GM13977 (cell line): ENCODE results near the gene MED1.

Experiments
- DNase-seq: peaks from one replicate; pipeline ENCODE4 v3.0.0; 2012; ENCODE audit warnings: low spot score
- in situ Hi-C: fragments of 300-500 bp; cut with MboI; formaldehyde crosslinking; loops from one replicate; pipeline ENCODE4 v1.12.0; 2022; ENCODE audit warnings: low sequenced_read_pairs, low pct_unique_long_range_greater_than_20kb, mixed read lengths, inconsistent platforms; ENCODE audit not compliant: unreplicated experiment
- TF ChIP-seq, protein P1 (sequence below): IDR thresholded peaks from 2 replicates; pipeline ENCODE4 v1.5.1; 2012; ENCODE audit warnings: mild to moderate bottlenecking, control low read depth; ENCODE audit not compliant: insufficient read depth; ENCODE audit errors: extremely low read depth, missing control alignments

The MED1 gene

DNA sequence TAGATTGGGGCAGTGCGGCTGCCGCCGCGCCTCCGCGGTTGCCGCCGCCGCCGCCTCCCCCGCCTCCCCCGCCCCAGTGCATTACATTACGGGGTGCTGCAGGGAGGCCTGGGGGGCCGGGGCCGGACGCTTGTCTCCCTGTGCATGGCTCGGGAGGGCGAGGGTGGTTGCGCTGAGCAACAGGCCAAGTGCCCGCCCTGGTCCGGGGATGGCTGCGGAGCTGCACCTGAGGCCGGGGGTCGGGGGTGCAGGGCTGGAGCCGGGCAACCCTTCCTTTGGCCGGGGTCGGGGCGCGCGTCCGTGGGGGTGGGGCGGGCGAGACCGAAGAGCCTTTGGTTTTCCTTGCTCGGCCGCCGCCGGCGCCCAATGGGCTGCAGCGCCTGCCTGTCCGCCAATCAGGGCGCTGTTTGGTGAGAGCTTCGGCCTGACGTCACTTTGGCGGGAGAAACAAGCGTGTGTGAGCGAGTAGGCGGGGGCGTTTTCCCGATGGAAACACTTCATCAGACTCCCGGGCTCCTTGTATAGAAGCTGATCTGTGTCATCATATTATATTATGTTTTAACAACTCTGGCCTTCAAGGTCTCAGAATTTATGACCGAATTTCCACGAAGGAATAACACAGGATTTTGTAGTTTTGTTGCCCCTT, 48.7 kb downstream of the MED1 start:
- in situ Hi-C loops = no loop called here
- TF ChIP-seq, protein P1, sequence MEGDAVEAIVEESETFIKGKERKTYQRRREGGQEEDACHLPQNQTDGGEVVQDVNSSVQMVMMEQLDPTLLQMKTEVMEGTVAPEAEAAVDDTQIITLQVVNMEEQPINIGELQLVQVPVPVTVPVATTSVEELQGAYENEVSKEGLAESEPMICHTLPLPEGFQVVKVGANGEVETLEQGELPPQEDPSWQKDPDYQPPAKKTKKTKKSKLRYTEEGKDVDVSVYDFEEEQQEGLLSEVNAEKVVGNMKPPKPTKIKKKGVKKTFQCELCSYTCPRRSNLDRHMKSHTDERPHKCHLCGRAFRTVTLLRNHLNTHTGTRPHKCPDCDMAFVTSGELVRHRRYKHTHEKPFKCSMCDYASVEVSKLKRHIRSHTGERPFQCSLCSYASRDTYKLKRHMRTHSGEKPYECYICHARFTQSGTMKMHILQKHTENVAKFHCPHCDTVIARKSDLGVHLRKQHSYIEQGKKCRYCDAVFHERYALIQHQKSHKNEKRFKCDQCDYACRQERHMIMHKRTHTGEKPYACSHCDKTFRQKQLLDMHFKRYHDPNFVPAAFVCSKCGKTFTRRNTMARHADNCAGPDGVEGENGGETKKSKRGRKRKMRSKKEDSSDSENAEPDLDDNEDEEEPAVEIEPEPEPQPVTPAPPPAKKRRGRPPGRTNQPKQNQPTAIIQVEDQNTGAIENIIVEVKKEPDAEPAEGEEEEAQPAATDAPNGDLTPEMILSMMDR = no peak
- peak; percentile 93 for DNase-seq

DNA sequence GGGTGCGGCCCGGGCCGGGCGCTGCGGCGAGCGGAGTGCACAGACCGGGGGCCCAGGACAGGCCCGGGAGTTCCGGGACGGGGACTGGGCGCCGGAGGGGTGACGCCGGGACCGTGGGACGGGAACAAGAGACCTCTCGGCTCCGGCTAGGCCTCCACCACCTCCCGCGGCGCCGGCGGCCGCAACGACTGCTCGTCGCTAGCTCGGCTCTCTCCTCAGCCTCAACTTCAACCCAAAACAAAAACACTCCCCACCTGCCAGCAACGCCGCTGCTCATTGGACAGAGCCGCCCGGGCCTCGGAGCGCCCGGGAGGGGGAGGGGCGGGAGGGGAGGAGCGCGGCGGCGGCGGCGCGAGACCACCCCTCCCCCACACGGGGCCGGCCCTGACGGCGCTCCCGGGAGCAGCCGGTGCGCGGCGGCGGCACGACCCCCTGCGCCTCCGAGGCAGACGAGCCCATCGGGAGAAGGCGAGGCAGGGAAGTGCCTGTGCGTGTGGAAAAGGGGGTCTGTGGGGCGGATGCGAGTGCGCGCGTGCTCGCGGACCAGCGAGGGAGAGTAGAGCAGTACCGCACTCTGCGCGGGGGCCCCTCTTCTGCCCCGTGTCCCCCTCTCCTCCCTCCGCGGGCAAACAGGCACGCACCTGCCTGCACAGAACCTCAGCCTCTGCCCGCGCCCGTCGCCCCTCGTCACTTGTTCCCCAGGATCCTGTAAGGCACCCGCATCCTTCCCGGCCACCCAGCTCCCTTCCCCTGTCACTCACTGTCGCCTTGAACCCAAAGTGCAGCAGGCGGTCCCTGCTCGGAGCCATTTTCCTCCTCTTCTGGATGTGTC, 49.4 kb downstream of the MED1 start, which contains the start of gene FBXL20:
FBXL20 (minus strand) TSS at position 215 of the 832 bp plus-strand sequence. CDS start 224 bp downstream, outside the sequence.
- in situ Hi-C loops = no loop called here

DNA sequence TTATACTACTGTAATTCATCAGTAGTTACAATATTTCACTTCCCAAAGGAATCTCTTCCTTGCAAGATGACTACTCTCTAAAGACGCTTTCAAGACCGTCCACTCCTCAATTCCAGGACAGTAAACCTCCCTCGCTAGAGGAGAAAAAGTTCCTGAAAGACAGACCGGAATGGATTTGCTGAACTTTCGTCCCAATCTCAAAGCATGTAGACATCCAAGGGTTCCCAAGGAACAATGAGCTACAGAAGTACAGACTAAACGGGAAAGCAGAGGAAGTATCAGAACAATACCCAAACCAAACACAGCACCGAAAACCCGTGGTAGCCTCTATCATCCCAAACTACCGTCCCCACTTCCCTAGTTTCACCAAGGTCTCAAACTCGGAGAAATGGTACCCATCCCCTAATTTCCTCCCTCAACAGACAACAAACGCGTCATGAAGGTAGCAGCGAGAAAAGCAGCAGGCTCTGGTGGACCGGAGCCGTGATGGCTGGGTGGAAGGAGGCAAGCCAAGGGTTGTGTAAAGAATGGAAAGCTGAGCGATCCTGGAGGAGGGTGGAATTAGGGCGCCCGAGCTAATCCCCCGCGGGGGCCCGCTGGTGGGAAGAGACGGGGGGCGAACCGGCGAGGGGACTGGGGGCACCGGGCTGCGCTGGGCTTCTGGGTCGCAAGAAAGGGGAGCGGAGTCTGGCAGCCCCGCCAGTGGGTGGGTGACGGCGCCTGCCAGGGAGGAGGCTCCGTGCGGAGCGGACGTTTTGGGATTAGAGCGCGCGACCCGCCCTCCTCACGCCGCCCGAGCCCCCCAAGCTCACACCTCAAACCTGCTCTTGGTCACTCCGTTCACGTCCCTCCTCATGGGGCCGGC, 50.3 kb downstream of the MED1 start:
- in situ Hi-C loops = no loop called here
- no peak for DNase-seq

More for the DNA sequence above, 49.4 kb downstream of the MED1 start, which contains the start of gene FBXL20:
- DNase-seq = peak; percentile 98
- TF ChIP-seq, protein P1 = no peak

DNA sequence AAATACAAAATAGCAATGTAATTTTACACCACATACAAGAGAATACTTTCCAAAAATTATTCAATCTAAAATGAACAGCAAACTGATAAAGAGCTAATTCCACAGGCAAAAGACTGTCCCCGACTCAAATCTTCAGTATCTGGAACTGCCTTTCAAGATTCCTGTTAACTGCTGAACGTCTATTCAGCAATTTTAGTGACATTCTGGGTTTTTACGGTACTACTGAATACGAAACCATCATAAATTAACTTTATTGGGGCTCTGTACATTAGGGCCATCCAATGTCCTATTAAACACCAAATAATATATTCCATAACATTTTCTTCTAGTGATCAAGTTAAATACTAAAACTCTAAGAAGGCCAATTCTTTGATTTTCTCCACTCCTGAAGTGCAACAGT, 51.3 kb downstream of the MED1 start:
- DNase-seq = no peak
- in situ Hi-C loops = loop anchor here (10.0 kb wide), 1 partner anchor 155 kb away; no protein-coding TSS in a partner anchor
- TF ChIP-seq, protein P1 = no peak

More for the DNA sequence above, 50.3 kb downstream of the MED1 start:
- TF ChIP-seq, protein P1 = no peak

GRCh38 chr17:39393736-39394135, 57.3 kb downstream of the MED1 start:
- in situ Hi-C loops = loop anchor here (10.0 kb wide), 1 partner anchor 149 kb away; no protein-coding TSS in a partner anchor
- DNase-seq = no peak
- TF ChIP-seq, protein P1 = peak; percentile 12

GRCh38 chr17:39391448-39391847, 59.6 kb downstream of the MED1 start:
- in situ Hi-C loops = loop anchor here (10.0 kb wide), 1 partner anchor 147 kb away; no protein-coding TSS in a partner anchor
- TF ChIP-seq, protein P1 = no peak
- no peak for DNase-seq
